GM03348 (cell line): ENCODE data around the gene NR2C2AP.
"Not testable (repeated sequence)": the region's sequence is repeated elsewhere in the genome, so short reads cannot be mapped to it uniquely, and the experiment has no call there.

Source experiments
- DNase-seq: peaks from one replicate; pipeline ENCODE4 v3.0.0; 2012; ENCODE audit warnings: low spot score

Gene NR2C2AP, protein sequence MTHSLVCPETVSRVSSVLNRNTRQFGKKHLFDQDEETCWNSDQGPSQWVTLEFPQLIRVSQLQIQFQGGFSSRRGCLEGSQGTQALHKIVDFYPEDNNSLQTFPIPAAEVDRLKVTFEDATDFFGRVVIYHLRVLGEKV

DNA sequence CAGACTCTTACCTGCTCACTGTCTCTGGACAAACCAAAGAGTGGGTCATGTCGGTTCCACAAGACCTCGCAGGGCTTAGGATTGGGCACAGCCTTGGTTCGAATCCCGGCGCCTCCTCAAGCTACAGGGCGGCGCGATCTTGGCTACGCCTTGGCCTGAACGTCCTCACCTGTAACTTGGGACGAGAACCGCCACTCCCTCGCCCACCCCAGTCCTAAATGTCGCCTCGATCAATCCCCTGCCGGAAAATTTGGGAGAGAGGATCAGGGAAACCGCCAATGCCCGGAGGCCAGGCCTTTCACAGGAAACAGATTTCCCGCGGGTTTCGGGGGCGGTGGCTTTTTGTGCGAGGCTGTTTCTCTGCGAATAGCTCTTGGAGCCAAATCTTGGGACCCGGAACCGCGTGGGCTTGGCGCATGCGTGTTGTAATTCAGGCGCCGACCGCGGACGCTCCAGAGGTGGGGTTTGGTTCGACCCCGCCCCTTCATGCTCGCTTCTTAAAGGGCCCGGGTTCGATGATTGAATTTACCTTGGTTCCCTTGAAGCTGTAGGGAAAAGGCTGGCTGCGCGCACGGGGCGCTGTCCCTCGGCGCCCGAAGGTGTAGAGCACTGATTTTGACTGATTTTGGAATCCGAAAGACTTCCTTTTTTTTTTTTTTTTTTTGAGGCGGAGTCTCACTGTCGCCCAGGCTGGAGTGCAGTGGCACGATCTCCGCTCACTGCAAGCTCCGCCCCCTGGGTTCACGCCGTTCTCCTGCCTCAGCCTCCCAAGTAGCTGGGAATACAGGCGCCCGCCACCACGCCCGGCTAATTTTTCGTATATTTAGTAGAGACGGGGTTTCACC, at the start of gene NR2C2AP:
NR2C2AP (minus strand) TSS at position 403 of the 845 bp plus-strand sequence; CDS start at position 49, 354 bp downstream.
- DNase-seq, result peak; percentile 99

DNA sequence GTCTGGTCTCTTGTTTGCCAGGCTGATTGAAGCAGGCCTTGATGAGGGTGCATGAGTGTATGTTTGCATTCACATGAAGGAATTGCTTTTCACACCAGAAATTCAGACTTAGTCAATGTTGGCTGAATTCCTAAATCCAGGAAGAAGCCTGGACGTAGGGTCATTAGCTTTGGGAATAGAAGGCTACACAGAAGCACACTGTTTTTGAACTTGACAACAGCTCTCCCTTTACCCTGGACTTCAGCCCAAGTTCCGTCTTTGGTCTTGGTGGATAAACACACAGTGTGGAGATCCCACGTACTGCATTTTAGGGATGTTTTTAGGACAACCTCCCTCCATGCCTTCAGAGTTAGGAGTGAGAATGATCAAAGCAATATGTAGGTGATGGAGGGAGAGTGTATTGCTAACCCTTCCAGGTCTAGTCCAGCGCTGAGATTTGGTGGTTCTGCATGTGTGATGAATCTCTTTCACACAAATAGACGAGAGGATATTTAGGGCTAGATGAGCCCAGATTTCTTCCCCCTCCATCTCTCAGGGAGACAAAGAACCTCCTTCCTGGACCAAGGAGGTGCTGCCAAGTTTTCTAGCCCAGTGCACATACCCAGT, 47.1 kb upstream of the NR2C2AP start:
- DNase-seq, result no peak

DNA sequence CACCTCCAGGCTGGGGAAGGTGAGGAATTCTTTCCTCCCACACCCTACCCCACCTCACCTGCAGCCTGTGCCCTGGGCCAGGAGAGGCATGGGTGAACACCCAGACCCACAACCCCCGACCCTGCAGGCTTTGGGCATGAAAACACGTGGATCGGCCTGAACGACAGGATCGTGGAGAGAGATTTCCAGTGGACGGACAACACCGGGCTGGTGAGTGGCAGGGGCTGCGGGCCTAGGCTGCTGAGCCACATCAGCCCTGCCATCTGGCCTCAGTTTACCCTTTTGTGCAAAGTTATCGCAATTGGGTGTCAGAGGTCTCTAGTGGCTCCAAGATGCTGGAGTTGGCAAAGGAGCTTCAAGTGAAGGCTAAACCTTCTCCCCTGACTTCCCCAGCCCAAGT, 37.3 kb upstream of the NR2C2AP start:
- DNase-seq, result no peak

DNA sequence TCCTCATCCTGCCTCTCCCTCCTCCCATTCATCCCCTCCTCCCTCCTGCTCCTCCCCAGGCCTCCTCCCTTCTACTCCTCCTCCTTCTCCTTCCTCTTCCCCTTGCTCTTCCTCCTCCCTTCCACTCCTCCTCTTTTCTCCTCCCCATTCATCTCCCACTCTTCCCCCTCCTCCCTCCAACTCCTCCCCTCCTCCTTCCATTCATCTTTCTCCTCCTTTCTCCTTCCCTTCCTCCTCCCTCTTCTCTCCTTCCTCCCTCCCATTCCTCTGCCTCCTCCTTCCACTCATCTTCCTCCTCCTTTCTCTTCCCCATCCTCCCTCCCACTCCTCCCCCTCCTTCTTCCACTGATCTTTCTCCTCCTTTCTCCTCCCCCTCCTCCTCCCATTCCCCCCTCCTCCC, 36.5 kb upstream of the NR2C2AP start:
- DNase-seq, result no peak

DNA sequence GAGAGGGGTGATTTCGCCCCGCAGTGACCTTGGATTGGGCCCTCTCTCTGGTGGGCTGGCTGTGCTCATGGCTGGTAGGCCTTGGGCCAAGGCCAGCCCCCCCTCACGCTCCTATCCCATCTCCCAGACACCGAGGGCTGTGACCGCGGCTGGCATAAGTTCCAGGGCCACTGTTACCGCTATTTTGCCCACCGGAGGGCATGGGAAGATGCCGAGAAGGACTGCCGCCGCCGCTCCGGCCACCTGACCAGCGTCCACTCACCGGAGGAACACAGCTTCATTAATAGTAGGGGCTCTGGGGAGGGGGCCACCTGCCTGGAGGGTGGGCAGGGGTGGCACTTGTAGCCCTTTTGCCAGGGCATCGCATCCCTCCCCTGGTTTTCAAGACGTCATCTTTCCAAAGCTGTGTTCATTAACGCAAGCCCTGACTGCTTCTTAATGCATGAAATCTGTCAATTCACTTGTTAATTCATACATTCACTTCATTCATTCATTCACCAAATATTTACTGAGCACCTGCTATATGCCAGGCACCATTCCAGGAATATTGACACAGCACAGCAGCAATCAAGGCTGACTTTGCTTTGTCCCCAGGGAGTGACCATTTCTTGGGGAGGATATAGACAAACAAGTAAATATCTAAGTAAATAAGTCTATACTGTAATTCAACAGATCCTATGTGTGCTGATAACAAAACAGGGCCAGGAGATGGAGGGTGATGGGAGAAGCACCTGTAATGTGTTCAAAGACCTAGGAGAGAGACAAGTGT, 35.1 kb upstream of the NR2C2AP start:
- no peak for DNase-seq

DNA sequence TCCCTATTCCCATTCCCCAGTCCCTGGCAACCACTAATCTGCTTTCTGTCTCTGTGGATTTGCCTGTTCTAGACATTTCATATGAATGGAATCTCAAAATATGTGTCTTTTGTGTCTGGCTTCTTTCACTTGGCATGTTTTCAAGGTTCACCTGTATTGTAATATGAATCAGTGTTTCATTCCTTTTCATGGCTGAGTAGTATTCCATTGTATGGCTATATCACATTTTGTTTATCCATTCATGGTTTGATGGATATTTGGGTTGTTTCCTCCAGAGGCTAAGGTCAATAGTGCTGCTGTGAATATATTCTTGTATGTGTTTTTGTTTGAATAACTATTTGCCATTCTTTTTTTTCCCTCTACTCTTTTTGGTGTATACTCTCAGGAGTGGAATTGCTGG, 33.0 kb upstream of the NR2C2AP start:
- no peak for DNase-seq

DNA sequence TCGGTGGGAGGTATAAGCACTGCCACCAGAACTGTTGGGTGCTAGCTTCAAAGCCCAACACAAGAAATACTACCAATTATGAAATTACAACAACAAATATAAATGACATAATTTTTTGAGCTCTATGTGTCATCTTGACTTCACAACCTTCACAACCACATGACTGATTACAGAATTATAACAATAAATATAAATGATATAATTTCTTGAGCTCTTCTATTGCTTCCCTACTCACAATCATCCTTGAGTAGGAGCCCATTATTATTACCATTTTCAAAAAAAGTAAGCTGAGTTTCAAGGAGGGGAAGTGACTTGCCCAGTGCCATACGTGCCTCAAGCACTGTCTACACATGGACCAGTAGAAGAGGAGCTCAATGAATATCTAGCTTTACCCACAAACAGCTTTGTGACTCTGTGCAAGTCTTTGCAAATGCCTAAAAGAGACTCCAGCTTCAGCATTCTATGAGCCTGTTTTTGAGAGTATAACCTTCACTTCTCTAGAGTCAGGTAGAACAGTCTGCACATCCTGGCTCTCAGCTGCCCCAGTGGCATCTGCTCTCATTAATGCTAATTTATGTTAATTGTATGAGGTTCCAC, 31.1 kb upstream of the NR2C2AP start:
- no peak for DNase-seq

DNA sequence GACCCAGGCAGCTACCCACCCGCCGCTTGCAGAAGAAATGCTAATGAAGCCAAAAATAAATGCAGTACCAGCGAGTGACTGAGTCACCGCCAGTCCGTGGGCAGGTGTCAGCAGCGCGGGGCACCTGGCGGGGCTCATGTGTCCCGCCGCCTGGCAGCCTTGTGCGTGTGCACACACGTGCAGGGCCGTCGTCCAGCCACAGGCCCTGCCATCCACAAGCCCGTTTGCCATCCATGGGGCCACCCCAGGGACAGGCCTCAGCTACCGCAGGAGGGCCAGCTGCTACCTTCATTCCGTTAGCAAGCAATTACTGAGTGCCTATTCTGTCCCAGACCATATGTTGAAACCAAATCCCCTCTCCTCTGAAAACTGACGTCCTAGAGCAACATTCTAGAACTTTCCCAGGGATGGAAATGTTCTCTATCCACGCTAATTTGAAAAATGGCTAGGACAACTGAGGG, 29.1 kb upstream of the NR2C2AP start:
- no peak for DNase-seq

DNA sequence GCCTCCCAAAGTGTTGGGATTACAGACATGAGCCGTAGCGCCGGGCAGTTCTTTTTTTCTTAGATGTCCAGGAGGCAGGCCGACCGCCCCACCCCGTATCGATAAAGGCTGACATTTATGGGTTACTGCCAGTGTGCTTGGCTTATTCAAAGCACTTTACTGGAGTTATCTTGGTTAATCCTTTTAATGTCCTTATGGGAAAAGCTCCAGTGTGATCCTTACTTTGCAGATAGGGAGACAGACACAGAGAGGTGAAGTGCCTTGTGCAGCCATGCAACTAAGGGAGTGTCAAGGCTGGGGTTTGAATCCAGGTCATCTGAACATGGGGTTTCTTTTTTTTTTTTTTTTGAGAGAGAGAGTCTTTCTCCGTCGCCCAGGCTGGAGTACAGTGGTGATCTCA, 27.8 kb upstream of the NR2C2AP start:
- no peak for DNase-seq

DNA sequence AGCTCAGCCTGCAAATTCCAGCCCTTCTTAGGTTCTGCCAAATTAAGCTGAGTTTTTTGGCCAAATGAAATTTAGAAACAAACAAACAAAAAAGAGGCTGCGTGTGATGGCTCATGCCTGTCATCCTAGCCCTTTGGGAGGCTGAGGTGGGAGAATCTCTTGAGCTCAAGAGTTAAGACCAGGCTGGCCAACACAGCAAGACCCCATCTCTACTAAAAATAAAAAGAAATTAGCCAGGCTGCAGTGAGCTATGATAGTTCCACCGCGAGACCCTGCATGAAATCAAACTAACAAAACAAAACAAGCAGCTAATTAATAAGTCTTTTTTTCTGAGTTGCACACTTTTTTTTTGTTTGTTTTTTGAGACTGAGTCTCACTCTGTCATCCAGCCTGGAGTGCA, 26.5 kb upstream of the NR2C2AP start:
- no peak for DNase-seq

DNA sequence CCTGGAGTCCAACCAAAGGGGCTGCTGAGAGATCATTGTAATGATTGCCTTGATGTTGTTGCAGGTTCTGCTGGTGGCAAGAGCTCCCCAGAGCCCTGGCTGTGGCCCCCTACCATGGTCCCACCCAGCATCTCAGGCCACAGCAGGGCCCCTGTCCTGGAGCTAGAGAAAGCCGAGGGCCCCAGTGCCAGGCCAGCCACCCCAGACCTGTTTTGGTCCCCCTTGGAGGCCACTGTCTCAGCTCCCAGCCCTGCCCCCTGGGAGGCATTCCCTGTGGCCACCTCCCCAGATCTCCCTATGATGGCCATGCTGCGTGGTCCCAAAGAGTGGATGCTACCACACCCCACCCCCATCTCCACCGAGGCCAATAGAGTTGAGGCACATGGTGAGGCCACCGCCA, 24.0 kb upstream of the NR2C2AP start:
- no peak for DNase-seq

DNA sequence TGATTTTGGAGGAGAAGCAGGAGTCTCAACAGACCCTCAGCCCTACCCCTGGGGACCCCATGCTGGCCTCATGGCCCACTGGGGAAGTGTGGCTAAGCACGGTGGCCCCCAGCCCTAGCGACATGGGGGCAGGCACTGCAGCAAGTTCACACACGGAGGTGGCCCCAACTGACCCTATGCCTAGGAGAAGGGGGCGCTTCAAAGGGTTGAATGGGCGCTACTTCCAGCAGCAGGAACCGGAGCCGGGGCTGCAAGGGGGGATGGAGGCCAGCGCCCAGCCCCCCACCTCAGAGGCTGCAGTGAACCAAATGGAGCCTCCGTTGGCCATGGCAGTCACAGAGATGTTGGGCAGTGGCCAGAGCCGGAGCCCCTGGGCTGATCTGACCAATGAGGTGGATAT, 23.4 kb upstream of the NR2C2AP start:
- no peak for DNase-seq

DNA sequence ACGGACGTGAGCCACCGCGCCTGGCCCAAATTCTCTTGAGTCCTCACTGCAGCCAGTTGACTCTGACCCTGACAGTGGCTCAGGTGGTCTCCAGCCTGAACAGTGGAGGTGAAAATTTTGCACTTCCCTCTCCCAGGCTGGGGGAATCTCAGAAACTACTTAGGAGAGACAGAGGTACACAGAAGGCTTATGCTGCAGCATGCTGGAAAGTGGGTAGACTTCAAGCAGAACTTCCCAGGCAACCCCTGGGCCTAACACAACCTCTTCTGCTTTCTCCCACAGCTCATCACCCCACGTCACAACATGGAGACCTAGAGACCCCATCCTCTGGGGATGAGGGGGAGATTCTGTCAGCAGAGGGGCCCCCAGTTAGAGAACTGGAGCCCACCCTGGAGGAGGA, 23.0 kb upstream of the NR2C2AP start:
- no peak for DNase-seq

DNA sequence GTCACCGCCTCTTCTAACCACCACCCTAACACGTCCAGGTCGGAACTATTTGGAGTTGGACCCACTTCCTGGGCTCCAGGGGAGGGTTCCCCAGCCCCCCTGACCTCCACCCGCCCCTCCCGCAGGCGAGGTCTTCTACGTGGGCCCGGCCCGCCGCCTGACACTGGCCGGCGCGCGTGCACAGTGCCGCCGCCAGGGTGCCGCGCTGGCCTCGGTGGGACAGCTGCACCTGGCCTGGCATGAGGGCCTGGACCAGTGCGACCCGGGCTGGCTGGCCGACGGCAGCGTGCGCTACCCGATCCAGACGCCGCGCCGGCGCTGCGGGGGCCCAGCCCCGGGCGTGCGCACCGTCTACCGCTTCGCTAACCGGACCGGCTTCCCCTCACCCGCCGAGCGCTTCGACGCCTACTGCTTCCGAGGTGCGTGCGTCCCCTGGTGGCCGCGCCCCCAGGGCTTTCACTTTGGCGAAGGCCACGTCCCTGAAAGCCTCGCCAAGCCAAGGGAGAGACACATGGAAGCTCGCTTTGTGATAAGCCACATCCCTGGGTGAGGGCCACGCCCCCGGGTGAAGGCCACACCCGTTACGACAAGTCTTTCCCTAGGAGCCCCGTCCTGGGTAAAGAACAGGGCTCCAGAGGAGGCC, 21.8 kb upstream of the NR2C2AP start:
- peak; percentile 78 for DNase-seq

DNA sequence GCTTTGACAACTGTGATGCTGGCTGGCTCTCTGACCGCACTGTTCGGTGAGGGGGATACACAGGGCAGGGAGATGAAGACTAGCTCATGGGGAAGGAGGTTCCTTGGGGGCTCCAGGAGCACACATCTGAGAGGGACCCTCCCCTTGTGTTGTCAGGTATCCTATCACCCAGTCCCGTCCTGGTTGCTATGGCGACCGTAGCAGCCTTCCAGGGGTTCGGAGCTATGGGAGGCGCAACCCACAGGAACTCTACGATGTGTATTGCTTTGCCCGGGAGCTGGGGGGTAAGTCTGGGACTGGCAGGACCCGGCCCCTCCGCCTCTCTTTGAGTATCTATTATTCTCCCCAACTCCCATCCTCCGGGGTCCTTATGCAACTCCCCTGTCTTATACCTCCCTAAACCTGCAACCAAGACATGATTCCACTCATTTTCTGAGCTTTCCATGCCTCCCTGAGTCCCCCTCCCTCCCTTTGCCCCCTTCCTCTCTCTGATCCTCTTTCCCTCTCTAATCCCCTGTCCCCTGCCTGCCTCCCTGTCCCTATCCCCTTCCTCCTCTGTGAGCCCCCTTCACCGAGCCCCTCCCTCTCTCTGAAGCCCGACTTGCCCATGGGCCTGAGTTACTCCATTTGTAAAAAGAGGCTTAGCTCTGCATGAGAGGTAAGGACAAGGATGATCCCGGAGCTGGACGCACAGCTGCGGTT, 21.1 kb upstream of the NR2C2AP start:
- no peak for DNase-seq

DNA sequence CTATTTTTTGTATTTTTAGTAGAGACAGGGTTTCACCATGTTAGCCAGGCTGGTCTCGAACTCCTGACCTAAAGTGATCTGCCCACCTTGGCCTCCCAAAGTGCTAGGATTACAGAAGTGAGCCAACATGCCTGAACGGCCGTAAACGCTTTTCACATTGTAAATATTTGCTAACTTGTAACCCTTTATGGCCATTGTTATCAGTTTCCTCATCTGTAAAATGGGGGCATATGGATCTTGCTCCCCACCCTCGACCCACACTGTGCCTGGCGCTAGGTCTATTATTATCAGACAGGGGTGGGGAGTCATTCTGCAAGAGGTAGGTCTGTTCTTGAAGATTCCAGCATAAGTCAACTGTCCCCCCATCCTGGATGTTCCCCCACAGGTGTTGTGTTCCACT, 20.4 kb upstream of the NR2C2AP start:
- no peak for DNase-seq

DNA sequence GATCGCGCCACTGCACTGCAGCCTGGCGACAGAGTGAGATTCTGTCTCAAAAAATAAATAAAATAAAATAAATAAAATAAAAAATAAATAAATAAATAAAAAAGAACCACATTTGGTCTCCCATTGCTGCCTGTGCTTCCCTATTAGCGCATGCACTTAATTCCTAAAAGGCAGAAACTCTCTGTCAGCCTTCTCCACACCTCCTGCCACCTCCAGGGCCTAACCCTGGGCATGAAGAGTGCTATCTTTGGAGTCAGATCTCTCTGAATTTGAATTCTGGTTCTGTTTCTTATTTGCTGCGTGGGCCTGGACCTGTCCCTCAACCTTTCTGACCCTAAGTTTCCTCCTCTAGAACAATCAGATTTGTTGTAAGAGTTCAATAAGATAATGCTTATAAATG, 19.8 kb upstream of the NR2C2AP start:
- DNase-seq, result no peak

DNA sequence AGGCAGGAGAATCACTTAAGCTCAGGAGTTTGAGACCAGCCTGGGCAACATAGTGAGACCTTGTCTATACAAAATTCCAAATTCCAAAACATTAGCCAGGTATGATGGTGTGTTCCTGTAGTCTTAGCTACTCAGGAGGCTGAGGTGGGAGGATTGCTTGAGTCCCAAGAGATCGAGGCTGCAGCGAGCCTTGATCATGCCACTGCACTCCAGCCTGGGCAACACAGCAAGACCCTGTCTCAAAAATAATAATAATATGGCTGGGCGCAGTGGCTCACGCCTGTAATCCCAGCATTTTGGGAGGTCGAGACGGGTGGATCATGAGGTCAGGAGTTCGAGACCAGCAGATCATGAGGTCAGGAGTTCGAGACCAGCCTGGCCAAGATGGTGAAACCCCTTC, 17.8 kb upstream of the NR2C2AP start:
- DNase-seq, result not testable (repeated sequence)

DNA sequence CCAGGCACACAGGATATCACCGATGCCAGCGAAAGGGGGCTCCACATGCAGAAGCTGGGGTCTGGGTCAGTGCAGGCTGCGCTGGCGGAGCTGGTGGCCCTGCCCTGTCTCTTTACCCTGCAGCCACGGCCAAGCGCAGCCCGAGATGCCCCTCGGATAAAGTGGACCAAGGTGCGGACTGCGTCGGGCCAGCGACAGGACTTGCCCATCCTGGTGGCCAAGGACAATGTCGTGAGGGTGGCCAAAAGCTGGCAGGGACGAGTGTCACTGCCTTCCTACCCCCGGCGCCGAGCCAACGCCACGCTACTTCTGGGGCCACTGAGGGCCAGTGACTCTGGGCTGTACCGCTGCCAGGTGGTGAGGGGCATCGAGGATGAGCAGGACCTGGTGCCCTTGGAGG, 15.7 kb upstream of the NR2C2AP start:
- DNase-seq, result no peak

DNA sequence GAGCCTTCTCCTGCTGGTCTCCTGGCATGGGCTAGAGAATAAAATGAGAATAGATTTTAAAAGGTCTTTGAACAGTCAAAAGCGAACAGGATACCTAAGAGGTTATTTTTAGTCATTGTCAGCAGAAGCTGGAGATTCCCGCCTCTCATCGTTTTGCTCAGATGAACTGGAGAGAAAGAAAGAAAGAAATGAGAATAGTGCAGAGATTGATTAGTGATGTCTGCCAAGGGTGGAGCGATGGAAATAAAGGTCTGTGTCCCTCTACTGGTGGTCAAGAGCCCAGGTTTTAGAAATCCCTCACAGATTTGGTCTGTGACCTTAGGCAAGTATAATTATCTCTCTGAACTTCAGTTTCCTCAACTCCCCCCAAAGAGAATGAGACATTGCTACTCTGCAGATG, 13.9 kb upstream of the NR2C2AP start:
- no peak for DNase-seq

DNA sequence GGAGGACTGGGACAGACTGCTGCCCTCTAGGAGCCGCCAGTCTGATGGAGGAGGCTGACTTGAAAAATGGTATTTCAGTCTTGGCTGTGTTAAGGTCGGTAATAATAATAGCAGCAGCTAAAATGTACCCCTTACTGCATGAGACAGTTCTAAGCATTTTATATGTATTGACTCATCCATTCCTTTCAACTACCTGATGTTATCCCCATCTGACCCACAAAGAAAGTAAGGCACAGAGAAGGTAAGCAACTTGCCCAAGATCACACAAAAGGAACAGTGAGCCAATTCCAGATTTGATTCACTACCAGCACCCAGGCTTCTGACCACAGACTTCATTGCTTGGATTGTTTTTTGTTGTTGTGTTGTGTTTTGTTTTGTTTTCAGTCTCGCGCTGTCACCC, 12.6 kb upstream of the NR2C2AP start:
- no peak for DNase-seq
